Measurements from ENCODE around the gene RFX8. TPM values are rescaled to one million over a fixed set of nuclear protein-coding genes. Genes with fewer than 3 reads are reported as not detected.

RFX8 gene
- total RNA-seq, 6 donors from 2014 or later = 0.24 to 21.0 (median 0.80) TPM; not detected in 2

GRCh38 chr2:101433465-101433864, 41.4 kb downstream of the RFX8 start:
- DNase-seq (no peak), ATAC-seq (ENCODE audit: low FRiP score in 2 of 2) (no peak)
- Histone ChIP-seq H3K4me3 (no peak overlapping the region), H3K27me3 (no peaks in the 10 kb centered on the region), H3K9me3 (no peaks in the 10 kb centered on the region), H3K27ac (no peak overlapping the region), H3K4me1 (no peaks in the 10 kb centered on the region), H3K36me3 (no peaks in the 10 kb centered on the region)
- TF ChIP-seq POLR2AphosphoS5 (IDR thresholded peaks at IDR 0.05) (no peak), EP300 (IDR thresholded peaks at IDR 0.05) (no peak), CTCF (IDR thresholded peaks at IDR 0.05) (no peak), POLR2A (IDR thresholded peaks at IDR 0.05) (no peak)
- 93 to 96% methylated on average over 3 of the region's 3 CpGs for WGBS, 2 donors

- no peaks in the 10 kb centered on the region for H3K9me3 ChIP-seq
- H3K27ac ChIP-seq = no peak overlapping the region
- peak; percentile 41 to 86 for ATAC-seq (ENCODE audit: low FRiP score in 2 of 2)
- TF ChIP-seq POLR2AphosphoS5 (IDR thresholded peaks at IDR 0.05) (no peak), POLR2A (IDR thresholded peaks at IDR 0.05) (no peak), EP300 (IDR thresholded peaks at IDR 0.05) (no peak)
- no peaks in the 10 kb centered on the region for H3K36me3 ChIP-seq
- H3K4me3 ChIP-seq = no peak overlapping the region
- peak in 1 of 2 donors; percentile 37 for DNase-seq
- 86 to 89% methylated on average over 14 to 20 of the region's 20 CpGs for WGBS, 2 donors
- no peaks in the 10 kb centered on the region for H3K4me1 ChIP-seq
- no peaks in the 10 kb centered on the region for H3K27me3 ChIP-seq
Observed at GRCh38 chr2:101432411-101433181, 42.3 kb downstream of the RFX8 start.

GRCh38 chr2:101431486-101431885, 43.4 kb downstream of the RFX8 start:
- no peak overlapping the region for H3K27ac ChIP-seq
- ATAC-seq (ENCODE audit: low FRiP score in 2 of 2) (no peak), DNase-seq (no peak)
- H3K9me3 ChIP-seq = no peaks in the 10 kb centered on the region
- TF ChIP-seq EP300 (IDR thresholded peaks at IDR 0.05) (no peak), POLR2AphosphoS5 (IDR thresholded peaks at IDR 0.05) (no peak), POLR2A (IDR thresholded peaks at IDR 0.05) (no peak)
- H3K4me1 ChIP-seq = no peaks in the 10 kb centered on the region
- 84 to 88% methylated on average over 4 of the region's 4 CpGs for WGBS, 2 donors
- no peaks in the 10 kb centered on the region for H3K36me3 ChIP-seq
- H3K27me3 ChIP-seq = no peaks in the 10 kb centered on the region
- no peak overlapping the region for H3K4me3 ChIP-seq

- no peak overlapping the region for H3K27ac ChIP-seq
- H3K4me1 ChIP-seq = no peaks in the 10 kb centered on the region
- H3K4me3 ChIP-seq = no peak overlapping the region
- no peaks in the 10 kb centered on the region for H3K36me3 ChIP-seq
- H3K9me3 ChIP-seq = no peaks in the 10 kb centered on the region
- WGBS, 2 donors = 100% methylated on average over 2 of the region's 2 CpGs
- H3K27me3 ChIP-seq = no peaks in the 10 kb centered on the region
- no peak for TF ChIP-seq EP300 (IDR thresholded peaks at IDR 0.05)
- TF ChIP-seq CTCF (IDR thresholded peaks at IDR 0.05) = no peak
- no peak for TF ChIP-seq POLR2A (IDR thresholded peaks at IDR 0.05)
- TF ChIP-seq POLR2AphosphoS5 (IDR thresholded peaks at IDR 0.05) = no peak
- ATAC-seq (ENCODE audit: low FRiP score in 2 of 2) (no peak), DNase-seq (no peak)
Observed at GRCh38 chr2:101430156-101430555, 44.8 kb downstream of the RFX8 start.

- no peak overlapping the region for H3K27ac ChIP-seq
- no peak for ATAC-seq (ENCODE audit: low FRiP score in 2 of 2)
- no peaks in the 10 kb centered on the region for H3K9me3 ChIP-seq
- no peak for DNase-seq
- no peak for TF ChIP-seq POLR2AphosphoS5 (IDR thresholded peaks at IDR 0.05)
- no peak for TF ChIP-seq EP300 (IDR thresholded peaks at IDR 0.05)
- no peak for TF ChIP-seq POLR2A (IDR thresholded peaks at IDR 0.05)
- no peak for TF ChIP-seq CTCF (IDR thresholded peaks at IDR 0.05)
- WGBS, 2 donors = 87 to 91% methylated on average over 6 of the region's 6 CpGs
- no peaks in the 10 kb centered on the region for H3K36me3 ChIP-seq
- H3K27me3 ChIP-seq = no peaks in the 10 kb centered on the region
- H3K4me3 ChIP-seq = no peak overlapping the region
- no peaks in the 10 kb centered on the region for H3K4me1 ChIP-seq
Observed at GRCh38 chr2:101429453-101429852, 45.5 kb downstream of the RFX8 start.
